Calu3 (cell line): ENCODE data around the gene VPS54. TPM values are rescaled to one million over a fixed set of nuclear protein-coding genes. Genes with fewer than 3 reads are reported as not detected.
"Not testable (repeated sequence)": the region's sequence is repeated elsewhere in the genome, so short reads cannot be mapped to it uniquely, and the experiment has no call there.

Experiments used
- BruUV-seq: library from RNA; stranded (reverse); fragments of 400-500 nt; replicated peaks from 2 replicates; lab custom pipeline; 2021; lab: Mats Ljungman, UMichigan
- CTCF ChIA-PET: fragments of 300-600 bp; sonication (Branson Sonifier 250); formaldehyde crosslinking; loops from one replicate; lab custom pipeline; 2022; ENCODE audit warnings: antibody characterized with exemption; lab: Charles Lee
- DNase-seq: peaks from one replicate; pipeline ENCODE4 v3.0.0; 2022
- H3K27ac Mint-ChIP-seq: one replicate; pipeline ENCODE4 v1.8.0; 2022; ENCODE audit warnings: mixed read lengths; ENCODE audit not compliant: unreplicated experiment
- H3K27me3 Mint-ChIP-seq: one replicate; pipeline ENCODE4 v1.8.0; 2022; ENCODE audit warnings: mixed read lengths; ENCODE audit not compliant: unreplicated experiment
- H3K36me3 Mint-ChIP-seq: one replicate; pipeline ENCODE4 v1.8.0; 2022; ENCODE audit warnings: mild to moderate bottlenecking, moderate library complexity, mixed read lengths; ENCODE audit not compliant: insufficient read depth, unreplicated experiment
- H3K4me1 Mint-ChIP-seq: one replicate; pipeline ENCODE4 v1.8.0; 2022; ENCODE audit warnings: mild to moderate bottlenecking, low read depth, mixed read lengths; ENCODE audit not compliant: unreplicated experiment
- H3K4me3 Mint-ChIP-seq: one replicate; pipeline ENCODE4 v1.8.0; 2022; ENCODE audit warnings: mild to moderate bottlenecking, low read depth, moderate library complexity, mixed read lengths; ENCODE audit not compliant: unreplicated experiment
- H3K9me3 Mint-ChIP-seq: one replicate; pipeline ENCODE4 v1.8.0; 2022; ENCODE audit warnings: low read depth, mixed read lengths; ENCODE audit not compliant: unreplicated experiment
- CTCF ChIP-seq: fragments of 200-600 bp; IDR thresholded peaks from one replicate; pipeline ENCODE4 v1.8.0; 2022; ENCODE audit warnings: antibody characterized with exemption; ENCODE audit not compliant: unreplicated experiment
- intact Hi-C: fragments of 100-400 bp; cut with micrococcal nuclease; formaldehyde crosslinking; loops from one replicate; pipeline ENCODE4 v1.10.0; 2022; ENCODE audit not compliant: unreplicated experiment
- total RNA-seq: library from RNA; stranded (reverse); gene quantifications from 2 replicates; pipeline ENCODE4 v1.2.3, GENCODE V29; 2022

VPS54 gene
- total RNA-seq, 1 experiment from 2014 or later: 11.7 TPM

DNA sequence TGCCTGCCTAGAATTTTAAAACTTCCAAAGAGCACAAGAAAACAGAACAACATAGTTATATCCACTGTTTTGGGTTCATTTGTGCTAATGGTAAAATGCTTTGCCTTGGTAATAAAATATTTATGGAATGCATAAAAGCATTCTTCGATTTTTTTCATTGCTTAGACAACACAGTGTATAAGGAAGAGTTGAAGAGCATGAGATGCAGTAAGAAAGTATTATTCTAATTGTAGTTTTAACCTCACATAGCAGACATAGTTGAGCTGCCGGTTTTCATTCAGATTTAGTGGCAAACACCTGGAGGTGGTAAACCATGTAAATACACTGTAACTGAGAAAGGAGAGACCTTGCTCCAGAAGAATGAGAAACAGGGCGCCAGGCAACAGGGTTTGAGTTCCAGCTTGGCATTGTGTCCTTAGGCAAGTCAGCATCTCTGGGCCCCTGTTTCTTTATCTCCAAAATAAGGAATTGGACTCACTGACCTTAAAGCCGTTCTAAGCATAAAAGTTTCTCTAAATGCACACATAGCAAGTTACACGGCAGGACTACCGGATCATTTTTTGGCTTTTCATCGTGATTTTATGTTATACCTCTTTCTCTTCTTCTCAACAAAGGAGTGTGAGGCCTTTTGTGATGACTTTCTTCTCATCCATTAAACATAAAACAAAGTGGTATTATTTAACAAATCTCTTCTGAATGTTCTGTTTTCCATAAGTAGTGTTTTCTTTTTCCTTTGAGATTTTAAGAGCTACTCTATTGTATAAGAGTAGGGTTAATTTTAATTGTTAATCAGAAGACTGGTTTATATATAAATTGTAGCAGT, 169.6 kb downstream of the VPS54 start:
- H3K4me1 Mint-ChIP-seq: peaks cover 43% of the 10 kb centered on the region
- H3K4me3 Mint-ChIP-seq: no peak overlapping the region
- no peaks in the 10 kb centered on the region for H3K27me3 Mint-ChIP-seq
- intact Hi-C loops: loop anchor here (5.0 kb wide), 1 partner anchor 43 kb away; no protein-coding TSS in a partner anchor
- H3K36me3 Mint-ChIP-seq: peaks cover 16% of the 10 kb centered on the region
- DNase-seq: no peak
- H3K27ac Mint-ChIP-seq: peak overlapping the region; percentile 60
- no peaks in the 10 kb centered on the region for H3K9me3 Mint-ChIP-seq
- no TSS peak for BruUV-seq
- no peak for TF ChIP-seq CTCF
- CTCF ChIA-PET: interaction anchor here (0.6 to 1.1 kb wide), 4 partner anchors 12 to 151 kb away, joined by 4 to 5 read pairs (median 5); no protein-coding TSS in a partner anchor

- intact Hi-C loops: loop anchor here (5.0 kb wide), 1 partner anchor 45 kb away; no protein-coding TSS in a partner anchor
- H3K9me3 Mint-ChIP-seq, CTCF ChIA-PET, H3K27ac Mint-ChIP-seq, BruUV-seq, H3K27me3 Mint-ChIP-seq, DNase-seq, H3K4me3 Mint-ChIP-seq: not testable (repeated sequence)
- peaks cover 32% of the 10 kb centered on the region for H3K4me1 Mint-ChIP-seq
- H3K36me3 Mint-ChIP-seq: peaks cover 21% of the 10 kb centered on the region
Measured at GRCh38 chr2:63847571-63847970, 171.7 kb downstream of the VPS54 start.

DNA sequence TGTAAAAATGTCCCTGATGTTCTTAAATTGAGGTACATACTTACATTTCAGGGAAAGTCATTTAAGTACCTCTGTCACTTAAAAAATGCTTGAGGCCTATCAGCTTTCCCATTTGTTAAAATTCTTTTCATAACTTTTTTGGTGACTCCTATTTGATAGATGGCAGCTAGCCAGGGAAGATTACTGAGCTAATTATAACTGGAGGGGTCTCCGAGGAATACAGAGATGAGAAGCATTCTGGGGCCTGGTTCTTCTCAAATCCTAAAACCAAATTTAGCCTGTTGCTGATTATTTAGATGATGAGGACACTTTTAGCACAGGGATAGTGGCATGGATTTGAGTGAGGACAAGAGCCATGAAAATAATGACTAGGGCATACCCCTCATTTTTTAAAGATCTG, 172.7 kb downstream of the VPS54 start:
- TF ChIP-seq CTCF: no peak
- H3K4me3 Mint-ChIP-seq: no peak overlapping the region
- intact Hi-C loops: loop anchor here (5.0 kb wide), 1 partner anchor 46 kb away; no protein-coding TSS in a partner anchor
- no peak overlapping the region for H3K27ac Mint-ChIP-seq
- no TSS peak for BruUV-seq
- CTCF ChIA-PET: interaction anchor here (0.6 kb wide), 1 partner anchor 748 kb away, joined by 5 read pairs; no protein-coding TSS in a partner anchor
- H3K4me1 Mint-ChIP-seq: peaks cover 26% of the 10 kb centered on the region
- H3K27me3 Mint-ChIP-seq: no peaks in the 10 kb centered on the region
- H3K36me3 Mint-ChIP-seq: peaks cover 32% of the 10 kb centered on the region
- H3K9me3 Mint-ChIP-seq: no peaks in the 10 kb centered on the region
- no peak for DNase-seq

DNA sequence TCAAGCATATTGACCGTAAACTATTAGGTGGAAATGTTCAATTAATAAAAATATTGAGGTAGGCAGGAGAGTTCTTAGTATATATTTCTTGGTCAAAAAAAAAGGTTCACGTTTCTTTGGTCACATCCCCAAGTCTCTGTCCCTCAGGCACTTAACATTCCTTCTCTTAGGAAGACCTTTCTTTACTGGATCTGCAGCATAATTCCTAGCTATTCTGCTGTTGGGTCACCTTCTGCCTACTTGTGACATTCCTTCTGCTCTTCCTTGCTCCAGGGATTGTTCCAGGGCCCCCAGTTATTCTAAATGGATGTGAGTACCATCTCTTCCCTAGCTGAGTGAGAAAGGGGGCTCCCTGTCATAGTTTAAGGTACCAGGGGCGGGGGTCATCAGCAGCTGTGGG, 173.4 kb downstream of the VPS54 start:
- no peaks in the 10 kb centered on the region for H3K27me3 Mint-ChIP-seq
- no peaks in the 10 kb centered on the region for H3K9me3 Mint-ChIP-seq
- no TSS peak for BruUV-seq
- CTCF ChIA-PET: no interaction called here
- H3K4me1 Mint-ChIP-seq: peaks cover 20% of the 10 kb centered on the region
- no peak overlapping the region for H3K4me3 Mint-ChIP-seq
- no peak for TF ChIP-seq CTCF
- peaks cover 38% of the 10 kb centered on the region for H3K36me3 Mint-ChIP-seq
- DNase-seq: no peak
- H3K27ac Mint-ChIP-seq: no peak overlapping the region
- intact Hi-C loops: loop anchor here (5.0 kb wide), 1 partner anchor 46 kb away; no protein-coding TSS in a partner anchor
